Coronary artery (tissue), 2 donors: ENCODE measurements around the gene FALEC.

Source experiments
- DNase-seq: peaks from one replicate; pipeline ENCODE4 v3.0.0-alpha.2; 2017; ENCODE audit warnings: low spot score
- H3K27ac ChIP-seq, 2 donors: fragments of 200-600 bp; sonication (generic); one replicate each; pipeline ENCODE4 v1.5.1; 2016 to 2019
- H3K4me3 ChIP-seq: fragments of 200-600 bp; sonication (generic); 2 replicates; pipeline ENCODE4 v1.5.1; 2016; ENCODE audit warnings: mild to moderate bottlenecking, moderate library complexity
- TF ChIP-seq, protein P1 (sequence below): fragments of 200-600 bp; sonication (generic); IDR thresholded peaks from one replicate; pipeline ENCODE4 v1.5.1; 2019; ENCODE audit warnings: antibody characterized with exemption

FALEC gene

DNA sequence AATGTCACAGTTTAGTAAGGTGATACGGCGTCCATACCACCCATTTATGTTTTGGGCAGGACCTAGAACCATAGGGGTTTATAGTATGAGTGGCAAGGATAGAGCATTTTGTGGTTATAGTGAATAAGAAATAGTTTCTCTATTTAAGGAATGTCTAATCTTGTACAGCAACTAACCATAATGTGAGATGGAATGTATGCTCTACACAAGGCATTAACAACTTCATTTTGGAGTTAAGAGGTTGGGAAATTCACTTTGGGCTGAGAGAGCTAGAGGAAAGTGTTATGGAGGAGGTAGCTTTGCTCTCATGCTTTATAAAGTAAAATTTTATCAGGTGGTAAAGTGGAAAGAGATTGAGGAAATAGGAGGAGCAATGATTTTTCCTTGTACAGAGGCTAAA, 66.8 kb downstream of the FALEC start:
- Histone ChIP-seq H3K4me3 (no peak overlapping the region), H3K27ac (no peak overlapping the region)
- TF ChIP-seq, protein P1, sequence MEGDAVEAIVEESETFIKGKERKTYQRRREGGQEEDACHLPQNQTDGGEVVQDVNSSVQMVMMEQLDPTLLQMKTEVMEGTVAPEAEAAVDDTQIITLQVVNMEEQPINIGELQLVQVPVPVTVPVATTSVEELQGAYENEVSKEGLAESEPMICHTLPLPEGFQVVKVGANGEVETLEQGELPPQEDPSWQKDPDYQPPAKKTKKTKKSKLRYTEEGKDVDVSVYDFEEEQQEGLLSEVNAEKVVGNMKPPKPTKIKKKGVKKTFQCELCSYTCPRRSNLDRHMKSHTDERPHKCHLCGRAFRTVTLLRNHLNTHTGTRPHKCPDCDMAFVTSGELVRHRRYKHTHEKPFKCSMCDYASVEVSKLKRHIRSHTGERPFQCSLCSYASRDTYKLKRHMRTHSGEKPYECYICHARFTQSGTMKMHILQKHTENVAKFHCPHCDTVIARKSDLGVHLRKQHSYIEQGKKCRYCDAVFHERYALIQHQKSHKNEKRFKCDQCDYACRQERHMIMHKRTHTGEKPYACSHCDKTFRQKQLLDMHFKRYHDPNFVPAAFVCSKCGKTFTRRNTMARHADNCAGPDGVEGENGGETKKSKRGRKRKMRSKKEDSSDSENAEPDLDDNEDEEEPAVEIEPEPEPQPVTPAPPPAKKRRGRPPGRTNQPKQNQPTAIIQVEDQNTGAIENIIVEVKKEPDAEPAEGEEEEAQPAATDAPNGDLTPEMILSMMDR: no peak
- no peak for DNase-seq
